Measurements from ENCODE around the gene CAPN12. TPM values are rescaled to one million over a fixed set of nuclear protein-coding genes. Genes with fewer than 3 reads are reported as not detected.

The CAPN12 gene
- total RNA-seq, 4 donors from 2014 or later: 0.42 TPM; not detected in 3

DNA sequence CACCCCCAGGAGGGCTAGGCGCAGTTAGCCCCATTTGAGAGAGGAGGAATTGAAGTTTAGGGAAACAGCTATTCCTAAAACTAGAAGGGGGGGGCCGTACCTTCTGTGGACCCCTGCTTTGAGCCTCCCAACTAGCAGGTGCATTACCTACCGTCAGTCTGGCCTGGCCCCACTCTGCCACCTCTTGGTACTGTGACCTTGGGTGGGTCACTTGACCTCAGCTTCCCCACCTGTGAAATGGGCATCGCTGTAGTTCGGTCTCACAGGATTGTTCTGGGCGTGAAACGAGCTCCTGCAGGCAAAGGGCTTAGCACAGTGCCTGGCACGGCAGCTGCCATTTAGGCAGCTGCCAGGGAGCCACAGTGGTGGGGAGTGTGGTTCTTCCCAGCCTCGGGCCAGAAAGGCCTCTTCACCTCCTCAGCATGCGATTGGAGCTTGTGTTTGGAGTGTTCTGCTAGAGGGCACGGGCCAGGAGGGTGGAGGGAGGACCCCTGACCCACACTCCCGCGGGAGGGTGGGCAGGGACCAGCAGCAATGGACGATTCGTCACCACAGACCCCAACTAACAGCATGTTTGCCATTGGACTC lies 32.0 kb downstream of the CAPN12 start:
- ATAC-seq (no peak), DNase-seq (no peak)
- Histone ChIP-seq H3K4me1 (peaks cover 77% of the 10 kb centered on the region in 2 donors), H3K4me3 (no peak overlapping the region), H3K36me3 (peaks cover 0 to 49% of the 10 kb centered on the region in 2 donors), H3K9me3 (no peaks in the 10 kb centered on the region), H3K27ac (peak overlapping the region; percentile 75 to 96 (median 89)), H3K27me3 (no peaks in the 10 kb centered on the region)
- intact Hi-C loops (cut with DNase I; ENCODE audit: low total_unique reads) (loop anchor here (2.0 to 10.0 kb wide), 4 partner anchors 17 to 327 kb away; partner anchors contain the start of genes ACTN4, GGN and SPRED3), in situ Hi-C loops (cut with MboI; ENCODE audit: low sequenced_read_pairs in 4 of 4) (no loop called here)
- TF ChIP-seq, protein P1, sequence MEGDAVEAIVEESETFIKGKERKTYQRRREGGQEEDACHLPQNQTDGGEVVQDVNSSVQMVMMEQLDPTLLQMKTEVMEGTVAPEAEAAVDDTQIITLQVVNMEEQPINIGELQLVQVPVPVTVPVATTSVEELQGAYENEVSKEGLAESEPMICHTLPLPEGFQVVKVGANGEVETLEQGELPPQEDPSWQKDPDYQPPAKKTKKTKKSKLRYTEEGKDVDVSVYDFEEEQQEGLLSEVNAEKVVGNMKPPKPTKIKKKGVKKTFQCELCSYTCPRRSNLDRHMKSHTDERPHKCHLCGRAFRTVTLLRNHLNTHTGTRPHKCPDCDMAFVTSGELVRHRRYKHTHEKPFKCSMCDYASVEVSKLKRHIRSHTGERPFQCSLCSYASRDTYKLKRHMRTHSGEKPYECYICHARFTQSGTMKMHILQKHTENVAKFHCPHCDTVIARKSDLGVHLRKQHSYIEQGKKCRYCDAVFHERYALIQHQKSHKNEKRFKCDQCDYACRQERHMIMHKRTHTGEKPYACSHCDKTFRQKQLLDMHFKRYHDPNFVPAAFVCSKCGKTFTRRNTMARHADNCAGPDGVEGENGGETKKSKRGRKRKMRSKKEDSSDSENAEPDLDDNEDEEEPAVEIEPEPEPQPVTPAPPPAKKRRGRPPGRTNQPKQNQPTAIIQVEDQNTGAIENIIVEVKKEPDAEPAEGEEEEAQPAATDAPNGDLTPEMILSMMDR (IDR thresholded peaks at IDR 0.05 in 4 of 5, conservative IDR thresholded peaks at IDR 0.05 in 1 of 5): no peak
- TF ChIP-seq POLR2A (IDR thresholded peaks at IDR 0.05): no peak

DNA sequence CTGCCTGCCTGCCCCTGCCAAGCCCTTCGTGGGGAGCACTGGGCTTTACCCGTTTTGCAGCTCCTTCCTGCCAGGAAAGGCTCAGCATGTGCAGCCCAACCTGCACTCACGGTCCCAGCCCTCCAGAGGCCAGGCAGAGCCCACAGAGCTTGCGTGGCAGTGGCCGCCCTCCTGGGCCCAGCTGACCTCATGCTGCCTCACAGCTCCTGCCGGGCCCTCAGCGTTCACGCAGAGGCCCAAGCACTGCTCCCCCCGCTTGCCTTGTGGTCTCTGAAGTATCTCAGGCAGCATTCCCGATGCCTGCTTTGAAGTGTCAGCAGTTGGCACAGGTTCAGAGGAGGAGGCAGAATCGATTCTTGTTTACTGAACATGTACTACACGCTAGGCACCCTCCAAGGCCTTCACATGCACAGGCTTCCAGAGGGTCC lies 32.5 kb downstream of the CAPN12 start:
- Histone ChIP-seq H3K27me3 (no peaks in the 10 kb centered on the region), H3K4me1 (peaks cover 77 to 79% of the 10 kb centered on the region in 2 donors), H3K27ac (peak overlapping the region; percentile 75 to 96 (median 89)), H3K4me3 (no peak overlapping the region), H3K36me3 (peaks cover 0 to 49% of the 10 kb centered on the region in 2 donors), H3K9me3 (no peaks in the 10 kb centered on the region)
- TF ChIP-seq, protein P1 (IDR thresholded peaks at IDR 0.05 in 4 of 5, conservative IDR thresholded peaks at IDR 0.05 in 1 of 5): no peak
- no peak for TF ChIP-seq POLR2A (IDR thresholded peaks at IDR 0.05)
- in situ Hi-C loops (cut with MboI; ENCODE audit: low sequenced_read_pairs in 4 of 4): no loop called here
- no peak for ATAC-seq
- DNase-seq: peak in 1 of 2 donors; percentile 46
- intact Hi-C loops (cut with DNase I; ENCODE audit: low total_unique reads): loop anchor here (2.0 to 10.0 kb wide), 4 partner anchors 17 to 327 kb away; partner anchors contain the start of genes ACTN4, GGN and SPRED3

DNA sequence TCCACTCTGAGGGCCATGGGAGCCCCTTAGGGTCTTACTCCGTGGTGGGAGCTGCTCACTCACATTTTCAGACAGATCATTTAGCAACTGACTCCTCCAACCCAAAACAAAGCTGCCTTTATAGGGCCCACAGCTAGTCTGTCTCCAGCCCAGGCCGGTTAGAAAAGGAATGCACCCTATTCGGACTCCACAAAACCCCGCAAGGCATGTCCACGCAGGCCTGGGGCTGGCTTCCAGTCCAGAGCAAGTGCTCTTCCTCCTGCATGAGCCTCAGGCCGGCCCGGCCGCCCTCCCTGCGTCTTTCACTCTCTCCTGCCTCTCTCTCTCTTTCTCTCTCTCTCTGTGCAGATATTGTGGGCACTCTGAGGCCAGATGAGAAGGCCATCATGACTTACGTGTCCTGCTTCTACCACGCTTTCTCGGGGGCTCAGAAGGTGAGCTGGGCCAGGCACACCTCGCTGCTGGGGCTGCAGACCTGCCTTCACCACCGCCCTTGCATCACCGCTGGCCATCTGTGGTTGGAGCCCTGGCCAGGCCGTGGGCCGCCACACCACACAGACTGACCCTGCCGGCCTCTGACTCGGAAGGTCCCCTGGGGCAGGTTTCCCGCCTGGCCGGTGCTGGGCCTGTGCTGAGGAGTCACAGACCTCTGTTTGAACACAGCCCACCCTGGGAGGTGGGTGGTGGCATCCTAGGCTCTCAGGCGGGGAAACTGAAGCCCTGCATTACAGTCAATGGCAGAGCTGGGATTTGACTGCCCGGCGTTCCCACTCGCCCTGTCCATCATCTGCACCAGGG lies 33.1 kb downstream of the CAPN12 start:
- Histone ChIP-seq H3K36me3 (peaks cover 0 to 54% of the 10 kb centered on the region in 2 donors), H3K4me1 (peaks cover 77 to 82% of the 10 kb centered on the region in 2 donors), H3K9me3 (no peaks in the 10 kb centered on the region), H3K4me3 (no peak overlapping the region), H3K27ac (peak overlapping the region; percentile 75 to 96 (median 89)), H3K27me3 (no peaks in the 10 kb centered on the region)
- no peak for TF ChIP-seq POLR2A (IDR thresholded peaks at IDR 0.05)
- TF ChIP-seq, protein P1 (IDR thresholded peaks at IDR 0.05 in 4 of 5, conservative IDR thresholded peaks at IDR 0.05 in 1 of 5): no peak
- intact Hi-C loops (cut with DNase I; ENCODE audit: low total_unique reads) (loop anchor here (5.0 to 10.0 kb wide), 3 partner anchors 66 to 326 kb away; partner anchors contain the start of genes ACTN4, GGN and SPRED3), in situ Hi-C loops (cut with MboI; ENCODE audit: low sequenced_read_pairs in 4 of 4) (no loop called here)
- DNase-seq (peak in 1 of 2 donors; percentile 52), ATAC-seq (no peak)

DNA sequence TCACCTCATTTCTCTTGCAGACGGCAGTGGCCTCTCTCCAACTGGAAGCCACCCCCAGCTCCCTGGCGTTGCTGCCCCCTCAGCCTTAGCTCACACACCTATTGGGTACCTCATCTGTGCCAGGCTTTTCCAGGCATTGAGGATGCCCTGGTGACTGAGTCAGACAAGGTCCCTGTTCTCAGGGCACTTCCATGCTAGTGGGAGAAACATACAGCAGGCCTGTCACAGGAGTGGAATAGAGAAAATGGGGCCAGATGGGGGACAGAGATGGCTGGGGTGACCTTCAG lies 33.9 kb downstream of the CAPN12 start:
- DNase-seq (no peak), ATAC-seq (no peak)
- Histone ChIP-seq H3K4me3 (no peak overlapping the region), H3K36me3 (peaks cover 0 to 61% of the 10 kb centered on the region in 2 donors), H3K27ac (peak overlapping the region; percentile 75 to 96 (median 89)), H3K27me3 (no peaks in the 10 kb centered on the region), H3K4me1 (peaks cover 72 to 76% of the 10 kb centered on the region in 2 donors), H3K9me3 (no peaks in the 10 kb centered on the region)
- in situ Hi-C loops (cut with MboI; ENCODE audit: low sequenced_read_pairs in 4 of 4): no loop called here
- no peak for TF ChIP-seq POLR2A (IDR thresholded peaks at IDR 0.05)
- TF ChIP-seq, protein P1 (IDR thresholded peaks at IDR 0.05 in 4 of 5, conservative IDR thresholded peaks at IDR 0.05 in 1 of 5): no peak
- intact Hi-C loops (cut with DNase I; ENCODE audit: low total_unique reads): loop anchor here (5.0 to 10.0 kb wide), 3 partner anchors 66 to 326 kb away; partner anchors contain the start of genes ACTN4, GGN and SPRED3
